NCI-H345 treated with DMSO at 0.1 percent for 48 hours (cell line): ENCODE measurements around the gene CREB3L1.
"Not testable (repeated sequence)": the region's sequence is repeated elsewhere in the genome, so short reads cannot be mapped to it uniquely, and the experiment has no call there.

Experiments
- DNase-seq: peaks from one replicate; lab custom pipeline; 2025; ENCODE audit not compliant: unreplicated experiment; lab: John Stamatoyannopoulos, UW

Gene CREB3L1

DNA sequence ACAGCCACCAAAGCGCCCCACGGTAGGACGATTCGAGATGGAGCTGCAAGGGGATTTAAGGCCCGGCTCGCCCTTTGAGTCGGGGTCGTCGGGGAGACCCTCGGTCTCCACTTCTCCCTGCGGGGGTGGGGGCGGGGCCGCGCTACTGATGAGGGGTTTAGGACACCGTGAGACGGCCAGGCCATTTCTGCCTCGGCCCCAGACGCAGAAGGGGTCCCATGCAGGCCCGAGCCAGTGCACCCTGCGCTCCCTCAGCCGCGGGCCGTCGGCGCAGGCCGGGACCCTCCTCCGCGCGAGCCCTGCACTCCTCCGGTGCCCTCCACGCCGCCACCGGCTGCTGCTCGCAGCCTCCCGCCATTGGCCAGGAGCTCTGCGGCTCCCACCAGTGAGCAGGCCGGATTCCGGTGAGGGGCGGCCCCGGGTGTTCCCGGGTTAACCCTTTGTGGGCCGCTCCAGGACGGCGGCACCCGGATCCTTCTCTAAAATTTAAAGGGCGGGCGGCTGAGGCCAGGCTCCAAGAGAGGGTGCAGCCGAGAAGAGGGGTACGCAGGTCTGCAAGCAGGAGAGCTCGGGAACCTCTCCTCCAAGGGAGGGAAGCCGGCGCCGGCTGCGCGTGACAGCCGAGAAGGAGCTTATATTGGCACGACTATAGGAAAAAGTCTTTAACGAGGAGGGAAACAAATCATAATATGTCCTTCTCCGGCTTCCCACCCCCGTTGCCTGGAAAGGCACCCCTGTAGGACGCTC is 18.0 kb downstream of the CREB3L1 start:
- DNase-seq: peak; percentile 50

DNA sequence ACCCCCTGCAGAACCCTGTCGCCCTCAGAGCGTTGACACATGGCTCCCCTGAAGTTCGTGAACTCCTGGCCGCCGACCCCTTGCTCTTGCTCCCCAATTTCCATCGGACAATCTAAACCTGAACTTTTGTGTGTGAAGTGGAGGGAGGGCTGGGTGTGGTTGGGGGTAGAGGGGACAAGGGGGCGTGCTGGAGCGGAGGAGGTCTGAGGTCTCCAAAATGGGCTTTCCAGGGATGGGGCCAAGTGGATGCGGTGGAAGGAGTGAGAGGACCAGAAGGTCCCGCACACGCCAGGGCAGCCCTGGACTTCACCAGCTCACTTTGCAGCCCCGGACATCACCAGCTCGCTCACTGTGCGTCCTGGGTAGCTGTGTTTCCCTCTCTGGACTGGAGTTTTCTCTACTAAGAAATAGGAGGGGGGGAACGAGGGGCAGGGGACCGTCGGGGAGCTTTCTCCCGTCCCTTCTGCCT is 18.6 kb downstream of the CREB3L1 start:
- no peak for DNase-seq

DNA sequence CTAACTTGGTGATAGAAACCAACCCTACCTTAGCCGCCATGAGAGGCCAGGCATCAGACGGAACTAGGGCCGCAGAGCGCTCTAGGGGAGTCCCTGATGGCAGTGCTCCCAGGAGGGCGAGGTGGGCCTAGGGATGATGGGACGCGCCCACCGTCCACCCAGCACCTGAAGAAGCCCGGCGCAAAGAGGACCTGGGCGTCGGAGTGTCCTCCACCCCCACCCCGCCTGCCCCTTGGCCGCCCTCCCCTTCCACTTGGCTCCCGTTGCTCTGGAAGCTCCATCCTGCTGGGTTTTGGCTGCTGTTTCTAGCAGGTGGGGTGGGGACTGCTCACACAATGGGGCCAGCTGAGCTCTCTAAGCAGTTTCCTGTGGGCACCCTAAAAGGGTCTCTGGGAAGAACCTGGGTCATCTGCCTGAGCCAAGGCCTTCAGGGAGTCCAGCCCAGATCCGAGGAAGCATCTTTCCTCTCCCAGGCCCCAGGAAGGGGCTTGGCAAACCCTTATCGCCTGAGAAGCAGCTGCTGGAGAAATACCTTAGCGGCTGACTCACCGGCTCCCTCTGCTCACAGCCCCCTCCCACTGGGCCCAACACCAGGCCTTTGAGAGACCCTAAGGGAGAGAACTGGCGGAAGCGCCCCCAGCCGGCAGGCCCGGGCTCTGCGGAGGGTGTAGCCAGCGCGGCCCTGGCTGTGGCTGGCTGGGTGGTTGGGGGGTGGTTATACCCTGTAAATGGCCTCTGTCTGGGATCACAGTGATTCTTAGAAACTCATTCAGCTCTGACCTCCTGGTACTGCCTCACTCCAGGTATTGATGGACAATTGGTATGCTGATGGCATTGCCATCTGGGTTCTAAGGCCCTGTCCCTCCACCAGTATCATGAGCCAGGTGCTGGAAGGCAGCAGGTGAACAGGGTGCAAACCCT is 19.3 kb downstream of the CREB3L1 start:
- DNase-seq: peak; percentile 67

GRCh38 chr11:46298699-46299433 is 21.4 kb downstream of the CREB3L1 start:
- DNase-seq: no peak

DNA sequence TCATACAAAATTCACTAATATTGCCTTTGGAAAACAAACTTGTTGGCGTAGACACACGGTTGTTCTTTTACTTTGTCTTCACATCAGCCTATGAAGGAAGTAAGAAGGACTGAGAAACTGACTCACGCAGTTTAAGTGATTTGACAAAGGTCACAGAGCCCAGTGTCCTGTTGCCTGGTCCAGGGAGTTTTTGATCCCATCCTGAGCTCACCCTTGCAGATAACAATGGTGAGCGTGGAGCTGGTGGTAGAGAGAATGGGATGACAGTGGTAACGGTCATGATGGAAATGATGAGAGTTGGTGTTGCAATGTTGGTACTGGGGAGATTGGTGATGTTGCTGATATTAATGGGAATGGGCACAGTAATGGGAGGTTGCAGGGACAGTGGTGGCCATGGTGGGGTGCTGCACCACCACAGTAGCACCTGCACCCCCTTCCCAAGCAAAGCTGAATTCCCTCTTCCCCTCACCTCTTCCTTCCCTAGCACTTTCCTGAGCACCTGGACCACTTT is 22.0 kb downstream of the CREB3L1 start:
- DNase-seq: no peak

DNA sequence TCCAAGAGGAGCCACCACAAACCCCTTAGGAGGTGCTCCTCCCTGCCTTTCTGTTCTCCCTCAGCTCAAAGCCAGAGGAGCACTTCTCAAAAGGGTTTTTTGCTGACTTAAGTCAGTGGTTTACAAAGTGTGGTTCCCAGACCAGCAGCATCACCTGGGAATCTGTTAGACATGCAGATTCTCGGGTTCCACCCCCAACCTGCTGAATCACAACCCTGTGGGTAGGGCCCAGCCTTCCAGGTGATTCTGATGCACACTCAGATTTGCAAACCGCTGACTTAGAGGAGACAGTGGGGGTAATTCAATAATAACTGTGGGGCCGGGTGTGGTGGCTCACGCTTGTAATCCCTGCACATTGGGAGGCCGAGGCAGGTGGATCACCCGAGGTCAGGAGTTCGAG is 22.8 kb downstream of the CREB3L1 start:
- no peak for DNase-seq

GRCh38 chr11:46302866-46303265 is 25.4 kb downstream of the CREB3L1 start:
- DNase-seq: no peak

GRCh38 chr11:46304036-46304435 is 26.6 kb downstream of the CREB3L1 start:
- DNase-seq: not testable (repeated sequence)

DNA sequence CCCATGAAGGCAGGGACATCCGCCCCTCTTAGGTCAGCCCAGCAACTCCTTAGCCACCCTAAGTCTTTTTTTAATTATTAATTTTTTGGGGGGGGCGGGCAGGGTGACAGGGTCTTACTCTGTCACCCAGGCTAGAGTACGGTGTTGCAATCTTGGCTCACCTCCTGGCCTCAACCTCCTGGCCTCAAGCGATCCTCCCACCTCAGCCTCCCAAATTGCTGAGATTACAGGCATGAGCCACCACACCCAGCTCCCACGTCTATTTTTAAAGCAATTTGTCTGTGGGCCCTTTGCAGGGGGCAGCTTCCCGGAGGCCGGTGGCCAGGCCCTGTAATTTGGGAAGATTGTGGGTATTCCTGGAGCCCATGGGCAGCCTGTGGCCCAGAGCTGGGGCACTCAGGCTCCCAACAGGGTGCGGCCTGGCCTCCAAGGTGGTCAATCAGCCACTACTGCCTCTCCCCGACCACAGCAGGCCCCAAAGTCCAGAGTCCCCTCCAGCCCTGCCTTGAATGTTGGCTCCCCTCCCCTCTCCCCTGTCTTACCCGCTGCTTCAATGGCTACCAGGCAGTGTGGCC is 27.2 kb downstream of the CREB3L1 start:
- no peak for DNase-seq

GRCh38 chr11:46305295-46305694 is 27.8 kb downstream of the CREB3L1 start:
- no peak for DNase-seq

GRCh38 chr11:46306296-46306853 is 28.9 kb downstream of the CREB3L1 start:
- DNase-seq: no peak

DNA sequence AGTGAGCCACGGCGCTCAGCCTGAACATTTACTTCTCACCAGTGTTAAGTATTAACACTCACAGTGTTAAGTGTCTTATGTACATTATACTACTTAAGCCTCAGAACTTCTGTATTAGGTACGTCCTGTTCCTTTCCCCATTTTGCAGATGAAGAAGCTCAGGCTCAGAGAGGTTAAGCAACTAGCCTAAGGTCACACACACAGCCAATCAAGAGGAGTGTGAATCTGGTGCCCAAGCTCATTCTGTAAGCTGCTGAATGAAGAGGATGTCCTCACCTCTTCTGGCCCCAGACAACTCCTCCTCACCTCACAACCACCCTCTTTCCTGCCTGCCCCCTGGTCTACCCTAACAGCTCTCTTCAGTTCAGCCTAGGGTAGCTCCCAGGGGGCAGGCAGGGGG is 29.9 kb downstream of the CREB3L1 start:
- no peak for DNase-seq

DNA sequence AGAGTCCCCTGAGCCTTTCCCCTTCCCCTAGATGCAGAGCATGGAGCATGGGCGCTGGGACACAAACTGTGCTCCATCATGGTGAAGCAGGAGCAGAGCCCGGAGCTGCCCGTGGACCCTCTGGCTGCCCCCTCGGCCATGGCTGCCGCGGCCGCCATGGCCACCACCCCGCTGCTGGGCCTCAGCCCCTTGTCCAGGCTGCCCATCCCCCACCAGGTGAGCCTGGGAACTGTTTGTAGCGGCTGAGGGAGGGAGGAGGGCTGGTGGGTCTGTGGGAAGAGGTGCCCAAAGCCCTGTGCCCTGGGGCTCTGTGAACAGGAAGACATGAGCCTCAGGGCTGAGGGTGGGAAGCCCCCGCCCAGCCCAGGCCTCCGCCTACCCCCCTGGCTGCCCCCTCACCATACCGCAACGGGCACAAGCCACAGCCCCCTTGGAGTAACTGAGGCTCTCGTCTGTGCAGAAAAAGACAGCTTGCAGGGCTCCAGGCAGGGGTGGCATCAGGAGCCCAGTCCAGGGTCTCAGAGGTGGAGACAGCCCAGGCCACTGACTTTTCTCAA is 30.4 kb downstream of the CREB3L1 start:
- no peak for DNase-seq

- DNase-seq: no peak
Observed at GRCh38 chr11:46308631-46309419, 31.4 kb downstream of the CREB3L1 start.

DNA sequence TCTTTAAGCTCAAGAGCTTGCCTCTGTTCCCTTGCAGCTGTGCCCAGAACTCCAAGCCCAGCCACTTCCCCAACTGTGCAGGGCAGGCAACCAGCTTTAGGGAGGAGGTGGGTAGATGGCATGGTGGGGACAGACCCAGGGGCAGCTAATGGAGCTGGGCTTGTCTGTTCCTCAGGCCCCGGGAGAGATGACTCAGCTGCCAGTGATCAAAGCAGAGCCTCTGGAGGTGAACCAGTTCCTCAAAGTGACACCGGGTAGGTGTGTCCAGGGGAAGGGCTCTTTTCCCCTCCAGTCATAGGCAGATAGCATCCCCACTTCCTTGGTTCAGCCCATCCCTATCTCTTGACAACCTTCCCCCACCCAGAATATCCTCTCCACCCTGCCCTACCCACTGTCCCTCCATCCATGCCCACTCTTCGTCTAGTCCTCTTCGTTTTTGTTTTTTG is 32.4 kb downstream of the CREB3L1 start:
- DNase-seq: no peak

GRCh38 chr11:46315033-46315738 is 37.7 kb downstream of the CREB3L1 start:
- DNase-seq: no peak

GRCh38 chr11:46315783-46316563 is 38.5 kb downstream of the CREB3L1 start:
- peak; percentile 35 for DNase-seq

GRCh38 chr11:46319074-46319453 is 41.6 kb downstream of the CREB3L1 start:
- DNase-seq: no peak
